KMS-11 (cell line): Measurements from ENCODE around the gene DCXR.

Source experiments
- H2AFZ ChIP-seq: fragments of 200-600 bp; sonication (generic); 2 replicates; pipeline ENCODE4 v1.6.1; 2016; ENCODE audit warnings: antibody characterized with exemption, mixed run types, low read depth
- H3K27ac ChIP-seq: fragments of 200-600 bp; sonication (generic); 2 replicates; pipeline ENCODE4 v1.6.1; 2016; ENCODE audit warnings: mild to moderate bottlenecking, mixed run types
- H3K27me3 ChIP-seq: fragments of 200-600 bp; sonication (generic); 2 replicates; pipeline ENCODE4 v1.6.1; 2017; ENCODE audit warnings: mild to moderate bottlenecking, low read depth, mixed run types, moderate library complexity; ENCODE audit not compliant: insufficient read depth
- H3K36me3 ChIP-seq: fragments of 200-600 bp; sonication (generic); 2 replicates; pipeline ENCODE4 v1.6.1; 2017; ENCODE audit warnings: mild to moderate bottlenecking, mixed run types; ENCODE audit not compliant: insufficient read depth
- H3K4me1 ChIP-seq: fragments of 200-600 bp; sonication (generic); 2 replicates; pipeline ENCODE4 v1.6.1; 2016; ENCODE audit warnings: mild to moderate bottlenecking, low read depth, mixed run types; ENCODE audit not compliant: poor library complexity, severe bottlenecking
- H3K4me2 ChIP-seq: fragments of 200-600 bp; sonication (generic); 2 replicates; pipeline ENCODE4 v1.7.0; 2016; ENCODE audit warnings: mild to moderate bottlenecking, mixed run types
- H3K4me3 ChIP-seq: fragments of 200-600 bp; sonication (generic); IDR thresholded peaks from 2 replicates; pipeline ENCODE4 v1.6.1; 2017; ENCODE audit warnings: low read depth, low read length, mixed read lengths; ENCODE audit not compliant: insufficient read depth
- H3K79me2 ChIP-seq: fragments of 200-600 bp; sonication (generic); 2 replicates; pipeline ENCODE4 v1.6.1; 2016; ENCODE audit warnings: low read depth, mixed run types; ENCODE audit not compliant: insufficient read depth
- H3K9ac ChIP-seq: fragments of 200-600 bp; sonication (generic); 2 replicates; pipeline ENCODE4 v1.6.1; 2016; ENCODE audit warnings: mild to moderate bottlenecking, mixed run types
- H4K20me1 ChIP-seq: fragments of 200-600 bp; sonication (generic); 2 replicates; pipeline ENCODE4 v1.6.1; 2016; ENCODE audit warnings: mild to moderate bottlenecking, mixed run types; ENCODE audit not compliant: insufficient read depth
- CTCF ChIP-seq: fragments of 200-600 bp; sonication (generic); conservative IDR thresholded peaks from 2 replicates; pipeline ENCODE4 v1.6.1; 2017; ENCODE audit warnings: low read depth, mild to moderate bottlenecking, antibody characterized with exemption, low read length, moderate library complexity, mixed read lengths

DCXR gene

GRCh38 chr17:82073446-82073845, 35.9 kb upstream of the DCXR start:
- Histone ChIP-seq H4K20me1 (no peaks in the 10 kb centered on the region), H3K4me1 (no peaks in the 10 kb centered on the region), H2AFZ (no peak overlapping the region), H3K9ac (no peak overlapping the region), H3K4me2 (no peak overlapping the region), H3K4me3 (no peak overlapping the region), H3K36me3 (no peaks in the 10 kb centered on the region), H3K27me3 (no peaks in the 10 kb centered on the region; the same call in 1 of the 2 replicates), H3K79me2 (no peaks in the 10 kb centered on the region), H3K27ac (no peak overlapping the region)
- TF ChIP-seq CTCF = no peak

- H3K9ac ChIP-seq = no peak overlapping the region
- TF ChIP-seq CTCF = no peak
- H2AFZ ChIP-seq = no peak overlapping the region
- no peaks in the 10 kb centered on the region for H4K20me1 ChIP-seq
- no peaks in the 10 kb centered on the region for H3K4me1 ChIP-seq
- H3K4me3 ChIP-seq = no peak overlapping the region
- H3K4me2 ChIP-seq = no peak overlapping the region
- no peaks in the 10 kb centered on the region for H3K79me2 ChIP-seq
- no peaks in the 10 kb centered on the region; the same call in 1 of the 2 replicates for H3K27me3 ChIP-seq
- no peaks in the 10 kb centered on the region for H3K36me3 ChIP-seq
- H3K27ac ChIP-seq = no peak overlapping the region
Observed at GRCh38 chr17:82072827-82073226, 35.3 kb upstream of the DCXR start.

GRCh38 chr17:82070611-82071010, 33.1 kb upstream of the DCXR start:
- no peak for TF ChIP-seq CTCF
- Histone ChIP-seq H3K4me3 (no peak overlapping the region), H4K20me1 (no peaks in the 10 kb centered on the region), H3K27ac (no peak overlapping the region), H2AFZ (no peak overlapping the region), H3K79me2 (no peaks in the 10 kb centered on the region), H3K4me2 (no peak overlapping the region), H3K27me3 (no peaks in the 10 kb centered on the region; the same call in 1 of the 2 replicates), H3K9ac (no peak overlapping the region), H3K4me1 (peaks cover 5% of the 10 kb centered on the region), H3K36me3 (no peaks in the 10 kb centered on the region)

- peak within 1 kb of the TSS; percentile 98 for H3K4me2 ChIP-seq
- H3K27ac ChIP-seq = peak within 1 kb of the TSS; percentile 46
- H3K79me2 ChIP-seq = peaks cover 13% of the 10 kb centered on the region
- peaks cover 14% of the 10 kb centered on the region for H3K4me1 ChIP-seq
- H2AFZ ChIP-seq = peak within 1 kb of the TSS; percentile 62
- no peak for TF ChIP-seq CTCF
- H4K20me1 ChIP-seq = no peaks in the 10 kb centered on the region
- H3K9ac ChIP-seq = peak within 1 kb of the TSS; percentile 85
- H3K27me3 ChIP-seq = no peaks in the 10 kb centered on the region; the same call in 1 of the 2 replicates
- H3K4me3 ChIP-seq = no peak within 1 kb of the TSS
- H3K36me3 ChIP-seq = peaks cover 6% of the 10 kb centered on the region
Observed at GRCh38 chr17:82065638-82066303, 28.3 kb upstream of the DCXR start, which contains the start of gene DUS1L. Gene DUS1L (minus strand): TSS chr17:82065804. CDS start chr17:82065059, 745 bp downstream.
